MM.1S (cell line): Measurements from ENCODE around the gene ABCB8.
A peak's percentile ranks its signal among the peaks of the same experiment; 100 is the strongest.

ENCODE experiments used
- DNase-seq: peaks from one replicate; pipeline ENCODE4 v3.0.0-alpha.2; 2015
- H2AFZ ChIP-seq: fragments of 300-600 bp; sonication (generic); 2 replicates; pipeline ENCODE4 v1.6.0; 2016; ENCODE audit warnings: antibody characterized with exemption, low read length
- H3F3A ChIP-seq: fragments of 300-600 bp; sonication (generic); 2 replicates; pipeline ENCODE4 v1.6.1; 2016; ENCODE audit warnings: mild to moderate bottlenecking, antibody characterized with exemption, low read length, moderate library complexity, mixed read lengths; ENCODE audit not compliant: insufficient read depth
- H3K27ac ChIP-seq: fragments of 300-600 bp; sonication (generic); 2 replicates; pipeline ENCODE4 v1.5.1; 2016; ENCODE audit warnings: mild to moderate bottlenecking, low read length
- H3K27me3 ChIP-seq: fragments of 300-600 bp; sonication (generic); replicated peaks from 2 replicates; pipeline ENCODE4 v1.6.0; 2016; ENCODE audit warnings: low read length; ENCODE audit not compliant: insufficient read depth
- H3K36me3 ChIP-seq: fragments of 300-600 bp; sonication (generic); replicated peaks from 2 replicates; pipeline ENCODE4 v1.6.1; 2016; ENCODE audit warnings: mild to moderate bottlenecking, low read length, mixed read lengths; ENCODE audit not compliant: insufficient read depth
- H3K4me1 ChIP-seq: fragments of 300-600 bp; sonication (generic); 2 replicates; pipeline ENCODE4 v1.6.1; 2016; ENCODE audit warnings: low read length, mixed read lengths
- H3K4me2 ChIP-seq: fragments of 300-600 bp; sonication (generic); 2 replicates; pipeline ENCODE4 v1.6.0; 2016; ENCODE audit warnings: low read depth, low read length
- H3K4me3 ChIP-seq: fragments of 300-600 bp; sonication (generic); 2 replicates; pipeline ENCODE4 v1.5.1; 2016; ENCODE audit warnings: low read length, mixed read lengths
- H3K79me2 ChIP-seq: fragments of 300-600 bp; sonication (generic); 2 replicates; pipeline ENCODE4 v1.6.1; 2016; ENCODE audit warnings: mixed run types, low read length, mixed read lengths
- H3K9ac ChIP-seq: fragments of 300-600 bp; sonication (generic); 2 replicates; pipeline ENCODE4 v1.6.1; 2016; ENCODE audit warnings: low read length, mixed read lengths
- H3K9me2 ChIP-seq: fragments of 300-600 bp; sonication (generic); replicated peaks from 2 replicates; pipeline ENCODE4 v1.6.1; 2016; ENCODE audit warnings: mild to moderate bottlenecking, low read length, mixed read lengths; ENCODE audit not compliant: insufficient read depth
- H3K9me3 ChIP-seq: fragments of 300-600 bp; sonication (generic); replicated peaks from 2 replicates; pipeline ENCODE4 v1.6.1; 2016; ENCODE audit warnings: mild to moderate bottlenecking, low read length, mixed read lengths; ENCODE audit not compliant: insufficient read depth
- H4K20me1 ChIP-seq: fragments of 300-600 bp; sonication (generic); 2 replicates; pipeline ENCODE4 v1.6.1; 2016; ENCODE audit warnings: mild to moderate bottlenecking, low read length, moderate library complexity, mixed read lengths; ENCODE audit not compliant: insufficient read depth
- CTCF ChIP-seq: fragments of 300-600 bp; sonication (generic); IDR thresholded peaks from 2 replicates; pipeline ENCODE4 v1.5.1; 2016; ENCODE audit warnings: antibody characterized with exemption, low read length, mixed read lengths
- EZH2 ChIP-seq: fragments of 300-600 bp; sonication (generic); optimal IDR thresholded peaks from 2 replicates; pipeline ENCODE3; 2017; ENCODE audit warnings: low read depth, mild to moderate bottlenecking, antibody characterized with exemption, low read length, mixed read lengths
- EZH2phosphoT487 ChIP-seq: fragments of 300-600 bp; sonication (generic); IDR thresholded peaks from 2 replicates; pipeline ENCODE4 v1.6.1; 2018; ENCODE audit warnings: antibody characterized with exemption, low read length

Gene ABCB8

GRCh38 chr7:151008511-151009323 lies 19.5 kb upstream of the ABCB8 start:
- TF ChIP-seq CTCF (peak; percentile 98), EZH2 (no peak), EZH2phosphoT487 (no peak)
- H3K27ac ChIP-seq: peak overlapping the region; percentile 30; the same call in 1 of the 2 replicates
- peak overlapping the region; percentile 53; the same call in 1 of the 2 replicates for H3K9ac ChIP-seq
- peaks cover 17% of the 10 kb centered on the region for H3K27me3 ChIP-seq
- 0 out of 2 replicates have a peak, but pooled peaks cover 4% of the 10 kb centered on the region for H3F3A ChIP-seq
- no peaks in the 10 kb centered on the region for H3K79me2 ChIP-seq
- H3K4me3 ChIP-seq: peak overlapping the region; percentile 49
- no peaks in the 10 kb centered on the region for H3K9me2 ChIP-seq
- peak; percentile 89 for DNase-seq
- H4K20me1 ChIP-seq: no peaks in the 10 kb centered on the region
- no peaks in the 10 kb centered on the region for H3K36me3 ChIP-seq
- H2AFZ ChIP-seq: peak overlapping the region; percentile 61
- H3K4me2 ChIP-seq: peak overlapping the region; percentile 60
- no peaks in the 10 kb centered on the region for H3K9me3 ChIP-seq
- H3K4me1 ChIP-seq: peaks cover 4% of the 10 kb centered on the region; the same call in 1 of the 2 replicates

- no peaks in the 10 kb centered on the region for H3K9me2 ChIP-seq
- DNase-seq: no peak
- H2AFZ ChIP-seq: peak overlapping the region; percentile 61
- H3K27me3 ChIP-seq: peaks cover 17% of the 10 kb centered on the region
- no peaks in the 10 kb centered on the region for H3K36me3 ChIP-seq
- 0 out of 2 replicates have a peak, but pooled peaks cover 4% of the 10 kb centered on the region for H3F3A ChIP-seq
- peak overlapping the region; percentile 53; the same call in 1 of the 2 replicates for H3K9ac ChIP-seq
- H3K9me3 ChIP-seq: no peaks in the 10 kb centered on the region
- H3K79me2 ChIP-seq: no peaks in the 10 kb centered on the region
- TF ChIP-seq EZH2phosphoT487 (no peak), EZH2 (no peak), CTCF (0 out of 2 replicates have a peak, but pooled peaks have one; percentile 21)
- H3K27ac ChIP-seq: no peak overlapping the region
- no peaks in the 10 kb centered on the region for H4K20me1 ChIP-seq
- peaks cover 8% of the 10 kb centered on the region; the same call in 1 of the 2 replicates for H3K4me1 ChIP-seq
- H3K4me3 ChIP-seq: peak overlapping the region; percentile 49
- H3K4me2 ChIP-seq: peak overlapping the region; percentile 60
Observed at GRCh38 chr7:151009327-151010036, 18.8 kb upstream of the ABCB8 start.

- Histone ChIP-seq H3K4me3 (no peak overlapping the region), H3K27me3 (peaks cover 17% of the 10 kb centered on the region), H3K4me2 (no peak overlapping the region), H3K9me2 (no peaks in the 10 kb centered on the region), H3K9ac (no peak overlapping the region), H4K20me1 (no peaks in the 10 kb centered on the region), H3K9me3 (no peaks in the 10 kb centered on the region), H3K36me3 (no peaks in the 10 kb centered on the region), H3K27ac (no peak overlapping the region), H3K4me1 (peaks cover 8% of the 10 kb centered on the region; the same call in 1 of the 2 replicates), H2AFZ (no peak overlapping the region), H3K79me2 (no peaks in the 10 kb centered on the region), H3F3A (0 out of 2 replicates have a peak, but pooled peaks cover 4% of the 10 kb centered on the region)
- no peak for DNase-seq
- TF ChIP-seq CTCF (no peak), EZH2 (no peak)
Observed at GRCh38 chr7:151010037-151010306, 18.3 kb upstream of the ABCB8 start.
